Panc1 (cell line): ENCODE data around the gene H1-8. TPM values are rescaled to one million over a fixed set of nuclear protein-coding genes. Genes with fewer than 3 reads are reported as not detected.

Experiments
- ATAC-seq: fragments of 200-7000 bp; cut with Tn5 transposase; 2 replicates; pipeline ENCODE4 v1.9.1; 2020; ENCODE audit warnings: mild to moderate bottlenecking, moderate library complexity
- BruUV-seq: library from RNA; stranded (reverse); fragments of 400-500 nt; replicated peaks from 2 replicates; lab custom pipeline; 2021; lab: Mats Ljungman, UMichigan
- CTCF ChIA-PET: fragments of 300-600 bp; sonication (Branson Sonifier 250); formaldehyde crosslinking; loops from one replicate; lab custom pipeline; 2022; ENCODE audit warnings: antibody characterized with exemption; lab: Charles Lee
- POLR2A ChIA-PET: fragments of 300-600 bp; sonication (Branson Sonifier 250); formaldehyde crosslinking; loops from one replicate; lab custom pipeline; 2022; ENCODE audit warnings: antibody characterized with exemption; lab: Charles Lee
- DNase-seq: peaks from one replicate; pipeline ENCODE4 v3.0.0-alpha.2; 2010; ENCODE audit warnings: low read depth, low spot score
- H3K27ac ChIP-seq: 2 replicates; pipeline ENCODE4 v1.5.1; 2011; ENCODE audit warnings: mild to moderate bottlenecking, low read length, inconsistent platforms
- H3K27me3 ChIP-seq: fragments of 200-500 bp; sonication (Bioruptor generic); 2 replicates; pipeline ENCODE4 v1.6.0; 2014; ENCODE audit warnings: low read length, inconsistent platforms; ENCODE audit not compliant: control insufficient read depth, insufficient read depth
- H3K36me3 ChIP-seq: fragments of 200-500 bp; sonication (Bioruptor generic); 2 replicates; pipeline ENCODE4 v1.5.1; 2014; ENCODE audit warnings: inconsistent platforms, mild to moderate bottlenecking, low read length, moderate library complexity; ENCODE audit not compliant: control insufficient read depth, insufficient read depth
- H3K4me1 ChIP-seq: 2 replicates; pipeline ENCODE4 v1.5.1; 2011; ENCODE audit warnings: inconsistent platforms, mild to moderate bottlenecking, low read length, moderate library complexity; ENCODE audit not compliant: control insufficient read depth, insufficient read depth
- H3K4me3 ChIP-seq, 2 experiments: 2 replicates each; pipeline ENCODE4 v1.5.1; 2011 to 2012; ENCODE audit warnings: low read depth in 2 of 2, low read length in 2 of 2, mild to moderate bottlenecking in 2 of 2, inconsistent platforms in 1 of 2, moderate library complexity in 1 of 2
- H3K9me3 ChIP-seq: fragments of 200-500 bp; sonication (Bioruptor generic); 2 replicates; pipeline ENCODE4 v1.5.1; 2014; ENCODE audit warnings: low read depth, mild to moderate bottlenecking, inconsistent platforms, low read length, moderate library complexity; ENCODE audit not compliant: control insufficient read depth, insufficient read depth
- CTCF ChIP-seq: fragments of 450-650 bp; IDR thresholded peaks from 2 replicates; pipeline ENCODE4 v1.5.1; 2017; ENCODE audit warnings: mild to moderate bottlenecking
- POLR2AphosphoS5 ChIP-seq: IDR thresholded peaks from 2 replicates; pipeline ENCODE4 v1.6.1; 2012; ENCODE audit warnings: mild to moderate bottlenecking, low read depth, low read length, moderate library complexity
- REST ChIP-seq, 2 experiments: IDR thresholded peaks; 2 replicates each; pipeline ENCODE4 v1.6.1; 2011 to 2012; ENCODE audit warnings: low read depth in 2 of 2, control low read depth in 1 of 2, low read length in 1 of 2, mild to moderate bottlenecking in 1 of 2, moderate library complexity in 1 of 2; ENCODE audit not compliant: insufficient read depth in 1 of 2
- SIN3A ChIP-seq: IDR thresholded peaks from 2 replicates; pipeline ENCODE4 v1.6.1; 2012; ENCODE audit warnings: low read depth, mild to moderate bottlenecking, low read length, moderate library complexity, borderline replicate concordance; ENCODE audit not compliant: insufficient read depth
- TCF7L2 ChIP-seq: IDR thresholded peaks from 2 replicates; pipeline ENCODE4 v1.6.1; 2011; ENCODE audit warnings: mild to moderate bottlenecking, low read depth, low read length, inconsistent platforms
- in situ Hi-C: cut with HindIII; loops from 2 replicates; pipeline ENCODE4 v1.10.0; 2016; ENCODE audit warnings: low sequenced_read_pairs, low pct_unique_long_range_greater_than_20kb
- intact Hi-C: fragments of 100-400 bp; cut with micrococcal nuclease; formaldehyde crosslinking; loops from one replicate; pipeline ENCODE4 v1.10.0; 2022; ENCODE audit not compliant: unreplicated experiment
- total RNA-seq: library from RNA; stranded (reverse); gene quantifications from one replicate; pipeline ENCODE4 v1.2.1, GENCODE V29; 2021; ENCODE audit not compliant: unreplicated experiment

H1-8 gene
- total RNA-seq, 1 experiment from 2014 or later = not detected

- peaks cover 10% of the 10 kb centered on the region for H3K36me3 ChIP-seq
- no peaks in the 10 kb centered on the region for H3K27me3 ChIP-seq
- in situ Hi-C loops = no loop called here
- H3K4me3 ChIP-seq = no peak overlapping the region
- no peak for DNase-seq
- H3K27ac ChIP-seq = no peak overlapping the region
- peaks cover 19% of the 10 kb centered on the region for H3K4me1 ChIP-seq
- H3K9me3 ChIP-seq = no peaks in the 10 kb centered on the region
- no peak for TF ChIP-seq TCF7L2
- no peak for TF ChIP-seq REST (IDR thresholded peaks at IDR 0.05; ENCODE audit: insufficient read depth in 1 of 2, low read depth in 2 of 2, low read length in 1 of 2)
- no peak for TF ChIP-seq POLR2AphosphoS5
- no peak for TF ChIP-seq SIN3A
- no peak for TF ChIP-seq CTCF
- BruUV-seq = no TSS peak
- ATAC-seq = no peak
- POLR2A ChIA-PET = interaction anchor here (0.5 kb wide), 1 partner anchor 42 kb away, joined by 3 read pairs; no protein-coding TSS in a partner anchor
- CTCF ChIA-PET = no interaction called here
- intact Hi-C loops = no loop called here
Measured at GRCh38 chr3:129582799-129583198, 39.8 kb downstream of the H1-8 start.

DNA sequence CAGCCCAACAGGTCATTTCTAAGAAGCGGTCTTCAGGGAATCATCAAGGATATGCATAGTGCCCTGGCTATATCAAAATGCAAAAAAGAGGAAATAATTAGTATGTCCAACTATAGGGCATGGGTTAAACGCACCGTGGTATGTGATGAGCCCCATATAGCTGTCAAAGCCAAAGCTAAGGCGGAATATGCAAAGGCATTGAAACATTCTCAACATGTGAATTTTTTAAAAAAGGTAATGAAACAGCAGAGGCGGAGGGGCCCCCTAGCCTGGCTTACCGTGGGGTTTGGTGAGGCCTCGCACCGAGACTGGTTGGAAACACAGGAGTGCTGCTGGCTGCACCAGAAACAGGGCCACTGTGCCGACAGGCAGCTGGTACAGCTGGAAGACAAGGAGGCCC, 40.3 kb downstream of the H1-8 start:
- Histone ChIP-seq H3K36me3 (peaks cover 10% of the 10 kb centered on the region), H3K27ac (no peak overlapping the region), H3K9me3 (no peaks in the 10 kb centered on the region), H3K4me3 (no peak overlapping the region), H3K27me3 (no peaks in the 10 kb centered on the region), H3K4me1 (peaks cover 21% of the 10 kb centered on the region)
- ATAC-seq (no peak), DNase-seq (no peak)
- BruUV-seq = no TSS peak
- intact Hi-C loops = no loop called here
- in situ Hi-C loops = no loop called here
- no peak for TF ChIP-seq TCF7L2
- no peak for TF ChIP-seq REST (IDR thresholded peaks at IDR 0.05; ENCODE audit: insufficient read depth in 1 of 2, low read depth in 2 of 2, low read length in 1 of 2)
- no peak for TF ChIP-seq POLR2AphosphoS5
- no peak for TF ChIP-seq SIN3A
- no peak for TF ChIP-seq CTCF
- ChIA-PET POLR2A (interaction anchor here (0.5 kb wide), 1 partner anchor 43 kb away, joined by 3 read pairs; no protein-coding TSS in a partner anchor), CTCF (no interaction called here)
